ENCODE measurements around the gene ZNF609. TPM values are rescaled to one million over a fixed set of nuclear protein-coding genes. Genes with fewer than 3 reads are reported as not detected.
A peak's percentile ranks its signal among the peaks of the same experiment; 100 is the strongest.

The ZNF609 gene
- polyA plus RNA-seq, 3 donors, result 1.3 to 13.2 (median 1.7) TPM

- H3K27ac Mint-ChIP-seq, result peak overlapping the region; percentile 80 to 96 (median 93)
- H3K9me3 Mint-ChIP-seq, result no peaks in the 10 kb centered on the region
- H4K20me1 ChIP-seq (ENCODE audit: insufficient read depth, low read length), result peaks cover 49% of the 10 kb centered on the region
- no peaks in the 10 kb centered on the region for H3K9me3 ChIP-seq (replicated peaks in 1 of 2; ENCODE audit: control insufficient read depth in 1 of 2, insufficient read depth in 1 of 2, low read length in 2 of 2)
- peak overlapping the region; percentile 75 to 91 for H3K27ac ChIP-seq (ENCODE audit: low read depth in 1 of 2, low read length in 2 of 2)
- peaks cover 50% of the 10 kb centered on the region for H3K4me1 Mint-ChIP-seq
- H3K36me3 ChIP-seq (replicated peaks in 1 of 2; ENCODE audit: control insufficient read depth in 1 of 2, insufficient read depth in 2 of 2, low read length in 2 of 2), result peaks cover 8 to 11% of the 10 kb centered on the region in 2 donors
- H3K4me3 ChIP-seq (replicated peaks in 1 of 3; ENCODE audit: low read depth in 2 of 3, low read length in 3 of 3), result peak overlapping the region; percentile 83 to 99 (median 95)
- DNase-seq, result peak; percentile 83 to 89 (median 87)
- H2AFZ ChIP-seq (ENCODE audit: insufficient read depth, low read depth, low read length, poor library complexity, severe bottlenecking), result peak overlapping the region; percentile 74
- TF ChIP-seq, protein P1, sequence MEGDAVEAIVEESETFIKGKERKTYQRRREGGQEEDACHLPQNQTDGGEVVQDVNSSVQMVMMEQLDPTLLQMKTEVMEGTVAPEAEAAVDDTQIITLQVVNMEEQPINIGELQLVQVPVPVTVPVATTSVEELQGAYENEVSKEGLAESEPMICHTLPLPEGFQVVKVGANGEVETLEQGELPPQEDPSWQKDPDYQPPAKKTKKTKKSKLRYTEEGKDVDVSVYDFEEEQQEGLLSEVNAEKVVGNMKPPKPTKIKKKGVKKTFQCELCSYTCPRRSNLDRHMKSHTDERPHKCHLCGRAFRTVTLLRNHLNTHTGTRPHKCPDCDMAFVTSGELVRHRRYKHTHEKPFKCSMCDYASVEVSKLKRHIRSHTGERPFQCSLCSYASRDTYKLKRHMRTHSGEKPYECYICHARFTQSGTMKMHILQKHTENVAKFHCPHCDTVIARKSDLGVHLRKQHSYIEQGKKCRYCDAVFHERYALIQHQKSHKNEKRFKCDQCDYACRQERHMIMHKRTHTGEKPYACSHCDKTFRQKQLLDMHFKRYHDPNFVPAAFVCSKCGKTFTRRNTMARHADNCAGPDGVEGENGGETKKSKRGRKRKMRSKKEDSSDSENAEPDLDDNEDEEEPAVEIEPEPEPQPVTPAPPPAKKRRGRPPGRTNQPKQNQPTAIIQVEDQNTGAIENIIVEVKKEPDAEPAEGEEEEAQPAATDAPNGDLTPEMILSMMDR (IDR thresholded peaks at IDR 0.05), result no peak
- peak overlapping the region; percentile 95 for H3K4me2 ChIP-seq (replicated peaks; ENCODE audit: extremely low read depth, low read length, poor library complexity, severe bottlenecking)
- H3K9ac ChIP-seq (ENCODE audit: insufficient read depth, low read length, poor library complexity, severe bottlenecking), result peak overlapping the region; percentile 94
- WGBS (ENCODE audit: insufficient coverage), result under 1% methylated on average over 48 of the region's 62 CpGs
- H3K36me3 Mint-ChIP-seq, result peaks cover 12 to 20% of the 10 kb centered on the region in 2 donors
- peaks cover 0 to 2% (median 0%) of the 10 kb centered on the region in 3 donors for H3K27me3 Mint-ChIP-seq (ENCODE audit: low read depth in 3 of 3)
- peaks cover 40 to 51% of the 10 kb centered on the region in 2 donors for H3K4me1 ChIP-seq (ENCODE audit: control insufficient read depth in 1 of 2, insufficient read depth in 2 of 2, low read length in 2 of 2)
- intact Hi-C loops (cut with micrococcal nuclease), result loop anchor here (5.0 to 10.0 kb wide), 3 partner anchors 122 to 592 kb away; partner anchors contain the start of genes PIF1 (in 1 of the 2), PLEKHO2 (in 1 of the 2) and RNU5A-1 (in 1 of the 2)
- peak overlapping the region; percentile 89 to 95 for H3K4me3 Mint-ChIP-seq
- no peaks in the 10 kb centered on the region for H3K27me3 ChIP-seq (ENCODE audit: control insufficient read depth in 2 of 2, insufficient read depth in 2 of 2, low read length in 2 of 2)
- H3K79me2 ChIP-seq (ENCODE audit: insufficient read depth, low read length), result peaks cover 50% of the 10 kb centered on the region
These were observed 242.6 kb downstream of the ZNF609 start for GRCh38 chr15:64702816-64703631.

DNA sequence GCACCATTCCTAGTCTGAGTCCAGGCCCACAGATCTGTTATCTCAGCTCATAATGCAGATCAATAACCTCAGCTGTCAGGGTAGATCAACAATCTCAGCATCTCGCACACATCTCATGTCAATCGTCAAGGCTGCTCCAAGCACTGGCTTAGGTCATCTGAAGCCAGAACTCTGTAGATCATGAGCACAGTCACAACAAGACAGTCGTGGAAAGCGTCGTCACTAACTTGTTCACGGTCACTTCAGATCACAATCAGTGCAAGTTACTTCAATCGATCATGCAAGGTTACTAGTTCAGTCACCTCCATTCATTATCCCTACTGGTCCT lies 243.2 kb downstream of the ZNF609 start:
- H3K4me2 ChIP-seq (replicated peaks; ENCODE audit: extremely low read depth, low read length, poor library complexity, severe bottlenecking), result peak overlapping the region; percentile 95
- peak overlapping the region; percentile 74 for H2AFZ ChIP-seq (ENCODE audit: insufficient read depth, low read depth, low read length, poor library complexity, severe bottlenecking)
- Mint-ChIP-seq H3K9me3 (no peaks in the 10 kb centered on the region), H3K4me1 (peaks cover 45% of the 10 kb centered on the region), H3K27me3 (ENCODE audit: low read depth in 3 of 3) (peaks cover 0 to 2% (median 0%) of the 10 kb centered on the region in 3 donors), H3K36me3 (peaks cover 11 to 20% of the 10 kb centered on the region in 2 donors), H3K4me3 (peak overlapping the region; percentile 89 to 95), H3K27ac (peak overlapping the region; percentile 18 to 96 (median 89))
- TF ChIP-seq, protein P1 (IDR thresholded peaks at IDR 0.05), result no peak
- H3K4me1 ChIP-seq (ENCODE audit: control insufficient read depth in 1 of 2, insufficient read depth in 2 of 2, low read length in 2 of 2), result peaks cover 40 to 45% of the 10 kb centered on the region in 2 donors
- no peaks in the 10 kb centered on the region for H3K9me3 ChIP-seq (replicated peaks in 1 of 2; ENCODE audit: control insufficient read depth in 1 of 2, insufficient read depth in 1 of 2, low read length in 2 of 2)
- DNase-seq, result no peak
- no peaks in the 10 kb centered on the region for H3K27me3 ChIP-seq (ENCODE audit: control insufficient read depth in 2 of 2, insufficient read depth in 2 of 2, low read length in 2 of 2)
- peak overlapping the region; percentile 44 to 91 for H3K27ac ChIP-seq (ENCODE audit: low read depth in 1 of 2, low read length in 2 of 2)
- H4K20me1 ChIP-seq (ENCODE audit: insufficient read depth, low read length), result peaks cover 43% of the 10 kb centered on the region
- H3K4me3 ChIP-seq (replicated peaks in 1 of 3; ENCODE audit: low read depth in 2 of 3, low read length in 3 of 3), result peak overlapping the region; percentile 83 to 99 (median 95)
- 93% methylated on average over 6 of the region's 7 CpGs for WGBS (ENCODE audit: insufficient coverage)
- H3K36me3 ChIP-seq (replicated peaks in 1 of 2; ENCODE audit: control insufficient read depth in 1 of 2, insufficient read depth in 2 of 2, low read length in 2 of 2), result peaks cover 8 to 11% of the 10 kb centered on the region in 2 donors
- intact Hi-C loops (cut with micrococcal nuclease), result loop anchor here (5.0 to 10.0 kb wide), 3 partner anchors 121 to 591 kb away; partner anchors contain the start of genes PIF1 (in 1 of the 2), PLEKHO2 (in 1 of the 2) and RNU5A-1 (in 1 of the 2)
- peaks cover 44% of the 10 kb centered on the region for H3K79me2 ChIP-seq (ENCODE audit: insufficient read depth, low read length)
- peak overlapping the region; percentile 94 for H3K9ac ChIP-seq (ENCODE audit: insufficient read depth, low read length, poor library complexity, severe bottlenecking)

Measured in CD14-positive monocyte (primary cell).